ENCODE data around the gene PANX3.
"Not testable (repeated sequence)": the region's sequence is repeated elsewhere in the genome, so short reads cannot be mapped to it uniquely, and the experiment has no call there.

PANX3 gene, protein sequence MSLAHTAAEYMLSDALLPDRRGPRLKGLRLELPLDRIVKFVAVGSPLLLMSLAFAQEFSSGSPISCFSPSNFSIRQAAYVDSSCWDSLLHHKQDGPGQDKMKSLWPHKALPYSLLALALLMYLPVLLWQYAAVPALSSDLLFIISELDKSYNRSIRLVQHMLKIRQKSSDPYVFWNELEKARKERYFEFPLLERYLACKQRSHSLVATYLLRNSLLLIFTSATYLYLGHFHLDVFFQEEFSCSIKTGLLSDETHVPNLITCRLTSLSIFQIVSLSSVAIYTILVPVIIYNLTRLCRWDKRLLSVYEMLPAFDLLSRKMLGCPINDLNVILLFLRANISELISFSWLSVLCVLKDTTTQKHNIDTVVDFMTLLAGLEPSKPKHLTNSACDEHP

DNA sequence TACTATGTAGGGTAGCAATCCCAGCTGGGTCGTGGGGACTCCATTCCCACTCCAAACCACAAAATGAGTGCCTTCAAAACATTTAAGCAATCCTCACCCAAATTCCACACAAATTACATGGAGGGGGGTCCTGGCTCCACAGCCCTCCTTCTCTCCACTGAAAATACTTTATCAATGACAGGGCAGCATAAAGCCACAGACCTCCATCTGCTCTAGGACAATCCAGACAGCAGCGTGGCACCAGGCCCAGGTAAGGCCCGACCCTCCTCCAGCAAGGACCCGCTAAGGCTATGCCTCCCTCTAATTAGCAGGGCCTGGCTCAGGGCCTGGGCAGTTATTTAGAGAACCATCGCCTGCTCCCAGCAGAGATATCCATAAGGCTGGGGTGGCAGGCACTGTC, at the start of gene PANX3:
Gene PANX3, plus strand, starts transcription at position 365 of the 400 bp plus-strand sequence. CDS start 129 bp downstream, outside the sequence.
- no peak for DNase-seq

- no peak for DNase-seq
Measured at GRCh38 chr11:124569697-124570096, 41.5 kb upstream of the PANX3 start, which contains the start of gene OR8A1. TSS of gene OR8A1 (plus strand) at chr11:124569997. CDS start at chr11:124570120, 123 bp downstream.

DNA sequence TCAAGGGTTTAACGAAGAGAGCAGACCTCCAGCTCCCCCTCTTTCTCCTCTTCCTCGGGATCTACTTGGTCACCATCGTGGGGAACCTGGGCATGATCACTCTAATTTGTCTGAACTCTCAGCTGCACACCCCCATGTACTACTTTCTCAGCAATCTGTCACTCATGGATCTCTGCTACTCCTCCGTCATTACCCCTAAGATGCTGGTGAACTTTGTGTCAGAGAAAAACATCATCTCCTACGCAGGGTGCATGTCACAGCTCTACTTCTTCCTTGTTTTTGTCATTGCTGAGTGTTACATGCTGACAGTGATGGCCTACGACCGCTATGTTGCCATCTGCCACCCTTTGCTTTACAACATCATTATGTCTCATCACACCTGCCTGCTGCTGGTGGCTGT, 41.1 kb upstream of the PANX3 start:
- no peak for DNase-seq

DNA sequence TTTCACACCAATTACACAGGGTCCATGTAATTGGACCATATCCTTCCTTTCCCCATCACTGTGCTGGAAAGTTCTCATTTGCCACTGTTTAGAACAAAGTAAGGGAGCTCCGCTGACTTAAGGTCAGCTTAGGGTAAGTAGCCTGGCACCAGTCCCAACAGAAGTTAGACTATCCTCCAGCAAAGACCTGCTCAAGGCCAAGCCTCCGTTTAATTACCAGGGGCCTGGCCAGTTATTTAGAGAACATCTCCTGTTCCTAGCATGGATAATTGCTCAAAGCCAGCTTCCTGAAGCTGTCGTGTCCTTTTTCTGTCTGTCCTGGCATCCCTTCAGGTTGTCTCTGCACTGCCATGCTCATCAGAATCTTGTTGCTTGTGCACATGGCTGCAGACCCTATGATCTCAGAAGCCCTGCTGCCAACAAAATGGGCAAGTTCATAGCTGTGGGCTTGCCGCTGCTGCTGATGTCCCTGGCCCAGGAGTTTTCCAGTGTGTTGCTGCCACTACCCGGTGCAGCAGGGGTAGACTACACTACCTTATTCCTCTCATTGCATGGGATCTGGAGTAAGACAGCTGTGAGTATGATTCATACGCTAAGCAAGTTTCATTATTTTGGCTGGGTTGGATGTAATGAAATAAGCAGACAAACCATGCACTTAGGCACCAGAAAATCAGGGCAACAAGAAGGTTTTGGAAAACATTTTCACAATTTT, 33.4 kb upstream of the PANX3 start:
- DNase-seq: no peak

- DNase-seq: no peak
Measured at GRCh38 chr11:124578761-124579160, 32.5 kb upstream of the PANX3 start.

DNA sequence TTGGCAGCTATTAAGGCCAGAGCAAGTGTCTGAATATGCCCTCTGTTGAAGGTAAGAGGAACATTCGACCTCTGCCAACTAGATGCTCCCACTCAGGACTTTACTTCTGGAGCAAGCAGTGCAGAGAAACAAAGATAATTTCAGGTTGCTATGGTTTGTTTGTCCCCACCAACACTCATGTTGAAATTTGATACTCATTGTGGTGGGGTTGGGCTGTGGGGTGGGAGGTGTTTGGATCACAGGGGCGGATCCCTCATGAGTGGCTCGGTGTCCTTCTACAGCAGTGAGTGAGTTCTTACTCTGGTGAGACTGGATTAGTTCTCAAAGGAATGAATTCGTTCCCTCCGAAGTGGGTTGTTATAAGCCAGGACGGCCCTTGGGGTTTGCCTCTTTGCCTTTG, 29.4 kb upstream of the PANX3 start:
- DNase-seq: no peak

DNA sequence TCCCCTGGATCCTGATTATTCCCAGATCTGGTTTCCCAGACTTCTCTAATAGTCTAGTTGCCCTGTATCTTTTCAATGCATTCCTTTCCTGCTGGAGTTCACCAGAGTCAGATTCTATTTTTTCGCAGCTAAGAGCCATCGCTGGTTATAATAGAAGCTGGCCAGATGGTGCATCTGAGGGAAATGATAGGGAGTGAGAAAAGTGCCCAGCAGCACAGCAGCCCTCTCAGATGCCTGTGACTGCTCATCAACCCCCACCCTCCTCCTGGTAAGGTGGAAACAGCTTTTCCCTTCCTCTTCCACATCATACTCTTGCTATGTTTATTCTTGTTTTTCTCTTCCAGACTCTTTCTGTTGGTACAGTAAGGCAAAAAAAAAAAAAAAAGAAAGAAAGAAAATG, 28.7 kb upstream of the PANX3 start:
- DNase-seq: no peak

DNA sequence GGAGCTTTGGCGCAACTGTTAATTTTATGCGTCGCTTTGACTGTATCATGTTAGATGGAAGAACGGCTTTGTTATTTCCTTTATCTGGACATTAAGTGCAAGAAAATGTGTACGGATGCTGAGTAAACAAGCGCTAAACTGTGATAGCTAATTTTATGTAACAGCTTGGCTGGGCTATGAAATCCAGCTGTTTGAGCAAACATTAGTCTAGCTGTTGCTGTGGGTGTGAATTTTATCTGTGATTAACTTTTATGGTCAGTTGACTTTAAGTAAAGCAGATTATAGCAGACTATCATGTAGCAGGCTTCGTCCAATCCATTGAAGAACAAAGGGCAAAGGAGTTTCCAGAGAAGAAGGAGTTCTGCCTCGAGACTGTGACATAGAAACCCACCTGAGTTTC, 27.4 kb upstream of the PANX3 start:
- DNase-seq: no peak

DNA sequence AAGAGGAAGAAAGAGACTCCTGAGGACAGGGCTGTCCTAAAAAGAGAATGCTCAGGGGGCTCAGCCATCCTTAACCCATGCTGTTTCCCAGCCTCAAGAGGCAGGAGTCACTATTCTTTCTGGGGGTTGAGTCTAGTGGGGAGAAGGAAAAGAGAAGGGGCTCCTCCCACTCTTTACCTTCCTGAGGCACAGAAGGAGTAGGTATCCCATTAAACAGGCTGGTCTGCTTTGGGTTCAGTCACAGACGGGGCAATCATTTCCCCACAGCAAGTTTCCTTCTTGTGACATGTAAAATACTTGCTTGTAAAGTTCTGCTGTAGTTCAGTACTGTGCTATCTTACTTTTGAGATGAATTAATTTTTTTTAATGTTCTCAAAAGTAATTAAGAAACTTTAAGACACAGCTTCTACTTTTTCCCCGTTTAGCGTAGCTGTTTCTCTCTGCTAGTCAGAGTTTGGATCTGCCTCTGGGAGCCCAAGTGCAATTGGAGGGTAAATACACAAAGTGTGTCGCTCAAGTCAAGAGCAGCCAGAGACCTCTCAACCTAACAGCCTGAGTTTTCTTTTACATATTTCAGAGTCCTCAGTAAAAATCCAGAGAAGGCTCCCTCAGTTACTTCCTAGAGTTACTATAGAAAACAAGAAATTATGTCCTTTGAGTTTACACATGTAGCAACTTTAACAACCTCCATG, 26.4 kb upstream of the PANX3 start:
- DNase-seq: no peak

GRCh38 chr11:124586238-124586860, 24.9 kb upstream of the PANX3 start:
- DNase-seq: no peak

DNA sequence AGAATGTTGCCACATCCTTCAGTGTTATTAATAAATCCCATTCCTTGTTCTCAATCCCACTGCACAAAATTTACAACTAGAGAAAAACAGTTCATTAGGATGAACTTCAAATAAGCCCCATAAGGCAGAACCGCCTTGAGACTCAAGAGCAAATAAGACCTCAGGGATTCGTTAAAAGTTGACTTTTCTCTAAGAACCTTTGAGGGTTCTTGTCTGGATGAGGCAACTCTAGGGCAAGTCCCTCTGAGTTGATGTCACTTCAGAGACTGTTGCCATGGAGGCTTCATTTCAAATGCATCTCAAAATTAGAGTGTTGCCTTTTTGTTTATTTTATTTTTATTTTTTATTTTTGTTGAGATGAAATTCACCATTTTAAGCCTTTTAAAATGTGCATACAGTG, 19.8 kb upstream of the PANX3 start:
- DNase-seq: no peak

- no peak for DNase-seq
Measured at GRCh38 chr11:124592627-124593026, 18.6 kb upstream of the PANX3 start.

DNA sequence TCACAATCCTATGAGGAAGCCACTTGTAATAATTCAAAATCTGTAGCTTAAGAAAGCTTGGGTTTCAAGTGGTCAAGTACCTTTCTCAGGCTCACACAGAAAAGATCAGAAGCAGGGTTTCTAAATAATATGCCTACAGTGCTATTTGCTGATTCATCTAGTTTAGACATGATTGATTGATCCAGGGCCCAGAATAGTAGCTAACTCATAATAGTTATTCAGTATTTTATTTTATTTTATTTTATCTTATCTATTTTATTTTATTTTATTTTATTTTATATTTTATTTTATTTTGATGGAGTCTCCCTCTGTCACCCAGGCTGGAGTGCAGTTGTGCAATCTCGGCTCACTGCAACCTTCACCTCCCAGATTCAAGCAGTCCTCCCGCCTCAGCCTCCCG, 15.9 kb upstream of the PANX3 start:
- DNase-seq: no peak

- DNase-seq: no peak
Measured at GRCh38 chr11:124597626-124598025, 13.6 kb upstream of the PANX3 start.

DNA sequence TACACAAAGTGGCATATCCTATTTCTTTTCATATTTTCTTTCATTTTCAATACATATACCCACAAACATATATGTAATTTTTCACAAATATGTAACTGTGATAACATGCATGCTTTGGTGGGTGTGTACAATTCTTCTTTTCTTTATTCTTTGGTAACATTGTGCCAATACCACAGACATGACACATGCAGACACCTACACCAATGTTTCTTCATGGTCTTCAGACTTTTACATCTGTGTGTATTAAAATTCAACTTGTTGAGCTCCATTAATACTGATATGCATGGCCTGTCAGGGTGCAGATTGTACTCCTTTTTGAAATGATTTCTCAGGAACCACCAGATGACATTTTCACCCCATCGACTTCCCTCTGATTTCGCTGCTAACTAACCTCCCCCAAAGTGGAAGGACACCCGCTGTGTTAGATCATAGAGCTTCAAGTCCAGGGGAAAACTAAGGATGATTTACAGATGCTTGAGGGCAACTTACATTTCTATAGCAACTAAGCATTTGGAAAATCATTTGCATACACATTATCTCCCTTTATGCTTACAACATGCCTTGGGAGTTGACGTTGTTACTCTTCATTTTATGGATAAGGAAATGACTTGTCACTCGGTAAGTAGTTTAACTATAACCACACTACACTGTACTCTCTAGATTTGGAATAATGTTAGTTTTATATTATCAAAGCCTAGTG, 10.5 kb upstream of the PANX3 start:
- DNase-seq: no peak

GRCh38 chr11:124602193-124602592, 9.0 kb upstream of the PANX3 start:
- DNase-seq: no peak

- DNase-seq: not testable (repeated sequence)
Measured at GRCh38 chr11:124602723-124603122, 8.5 kb upstream of the PANX3 start.

- DNase-seq: no peak
Measured at GRCh38 chr11:124605719-124606118, 5.5 kb upstream of the PANX3 start.

- no peak for DNase-seq
Measured at GRCh38 chr11:124608147-124608546, 3.1 kb upstream of the PANX3 start.

GRCh38 chr11:124610295-124610694, 933 bp upstream of the PANX3 start:
- no peak for DNase-seq

DNA sequence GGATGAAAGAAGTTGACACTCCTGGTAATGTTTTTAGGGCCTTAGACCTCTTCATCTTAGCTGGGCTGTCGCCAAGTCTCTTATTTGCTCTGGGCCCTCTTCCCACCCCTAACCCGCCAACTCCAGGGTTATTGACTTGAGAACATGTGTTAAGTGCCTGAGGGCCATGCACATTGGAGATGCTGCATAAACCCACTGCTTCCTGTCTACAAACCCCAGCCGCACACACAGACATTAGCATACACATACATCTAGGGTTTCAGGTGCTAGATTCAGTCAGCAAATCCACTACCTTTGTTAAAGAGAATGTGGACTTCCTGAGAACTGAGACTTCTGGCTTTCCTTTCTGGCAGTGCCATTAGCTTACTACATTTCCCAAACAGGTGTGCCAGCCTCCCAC, 817 bp downstream of the PANX3 start:
- DNase-seq: no peak

GRCh38 chr11:124612567-124613246, 1.5 kb downstream of the PANX3 start:
- DNase-seq: no peak
